Aorta (tissue), 5 donors: ENCODE results near the gene TPM3. TPM values are rescaled to one million over a fixed set of nuclear protein-coding genes. Genes with fewer than 3 reads are reported as not detected.
A peak's percentile ranks its signal among the peaks of the same experiment; 100 is the strongest.
"Not testable (repeated sequence)": the region's sequence is repeated elsewhere in the genome, so short reads cannot be mapped to it uniquely, and the experiment has no call there.

Source experiments
- ATAC-seq: fragments of 200-7000 bp; cut with Tn5 transposase; one replicate; pipeline ENCODE4 v1.9.1; 2022; ENCODE audit warnings: moderate library complexity; ENCODE audit not compliant: low FRiP score
- DNase-seq, 2 donors: peaks; one replicate each; pipeline ENCODE4 v3.0.0-alpha.2; 2020
- H3K27ac ChIP-seq, 2 donors: one replicate each; pipeline ENCODE4 v1.5.1; 2013; ENCODE audit warnings: low read length in 2 of 2, mild to moderate bottlenecking in 2 of 2, moderate library complexity in 2 of 2, control low read depth in 1 of 2, inconsistent platforms in 1 of 2, low read depth in 1 of 2
- H3K27me3 ChIP-seq, 2 donors: one replicate each; pipeline ENCODE4 v1.6.1; 2013; ENCODE audit warnings: control low read depth in 1 of 2, low read length in 1 of 2, mild to moderate bottlenecking in 1 of 2, moderate library complexity in 1 of 2; ENCODE audit not compliant: insufficient read depth in 2 of 2, control insufficient read depth in 1 of 2
- H3K36me3 ChIP-seq, 2 donors: one replicate each; pipeline ENCODE4 v1.6.1; 2013; ENCODE audit warnings: control low read depth in 1 of 2, low read length in 1 of 2, mild to moderate bottlenecking in 1 of 2; ENCODE audit not compliant: insufficient read depth in 2 of 2, control insufficient read depth in 1 of 2
- H3K4me1 ChIP-seq, 2 donors: one replicate each; pipeline ENCODE4 v1.6.1; 2013; ENCODE audit warnings: low read length in 2 of 2, control low read depth in 1 of 2, mild to moderate bottlenecking in 1 of 2, moderate library complexity in 1 of 2; ENCODE audit not compliant: insufficient read depth in 2 of 2, control insufficient read depth in 1 of 2
- H3K4me3 ChIP-seq, 2 donors: one replicate each; pipeline ENCODE4 v1.5.1; 2013; ENCODE audit warnings: low read length in 2 of 2, control low read depth in 1 of 2, mild to moderate bottlenecking in 1 of 2
- H3K9me3 ChIP-seq: one replicate; pipeline ENCODE4 v1.6.1; 2013; ENCODE audit warnings: mild to moderate bottlenecking, low read length; ENCODE audit not compliant: control insufficient read depth
- WGBS, 2 donors: extraction: QIAGEN DNeasy Blood & Tissue Kit; methylation state at CpG; one replicate each; pipeline ENCODE4 v1.1.7; 2013; 5-methylcytosine and 5-hydroxymethylcytosine counted together
- intact Hi-C, 2 donors: fragments of 100-400 bp; cut with DNase I; formaldehyde crosslinking; loops; one replicate each; pipeline versions ENCODE4 v1.14.2 to v1.15.0; 2022
- long read RNA-seq, 2 donors: library from polyadenylated mRNA; unstranded; transcript quantifications; one replicate each; pipeline ENCODE4 v2.0.0, GENCODE V29; 2020 to 2021
- polyA plus RNA-seq, 2 donors: library from polyadenylated mRNA; stranded (reverse); fragments of 200-250 nt; gene quantifications; one replicate each; pipeline ENCODE4 v1.2.3, GENCODE V29; 2013
- total RNA-seq, 2 donors: library from RNA; stranded (reverse); fragmentation: NEBNext Ultra II Directional; extraction: Animal tissue kit (Norgen Biotek cat#: 25700); gene quantifications; one replicate each; pipeline ENCODE4 v1.2.1, GENCODE V29; 2021
- donor health status: healthy with polysubstance abuse.
- donor health status: Bipolar disorder and iron deficiency.
- donor health status: DM: no; HTN: no; CAD: no.
- donor health status: DM: no; HTN: no; CAD: no.
- donor health status: DM: yes; HTN: yes; CAD: no.

TPM3 gene
- 100 to 1,000 TPM; 182 to 186 TPM for total RNA-seq
- polyA plus RNA-seq, result 100 to 1,000 TPM in 1 of 2 donors, 10 to 100 TPM in 1; 79.7 to 138 TPM
- long read RNA-seq, donor 1, transcript TPM3-212 (8 exons, 3,131 nt), result major isoform, 616 of 721 reads
- long read RNA-seq, donor 1, transcript TPM3-205 (9 exons, 1,771 nt), result minor isoform, 8 of 721 reads
- long read RNA-seq, donor 1, transcript TPM3-206 (8 exons, 2,108 nt), result minor isoform, 27 of 721 reads
- long read RNA-seq, donor 1, partial matches to known transcripts, result 12 of 721 reads
- long read RNA-seq, donor 1, other reads (novel, unspliced or antisense), result 52 of 721 reads
- long read RNA-seq, donor 2, transcript TPM3-212 (8 exons, 3,131 nt), result major isoform, 76 of 100 reads
- long read RNA-seq, donor 2, partial matches to known transcripts, result 5 of 100 reads
- long read RNA-seq, donor 2, other reads (novel, unspliced or antisense), result 15 of 100 reads

DNA sequence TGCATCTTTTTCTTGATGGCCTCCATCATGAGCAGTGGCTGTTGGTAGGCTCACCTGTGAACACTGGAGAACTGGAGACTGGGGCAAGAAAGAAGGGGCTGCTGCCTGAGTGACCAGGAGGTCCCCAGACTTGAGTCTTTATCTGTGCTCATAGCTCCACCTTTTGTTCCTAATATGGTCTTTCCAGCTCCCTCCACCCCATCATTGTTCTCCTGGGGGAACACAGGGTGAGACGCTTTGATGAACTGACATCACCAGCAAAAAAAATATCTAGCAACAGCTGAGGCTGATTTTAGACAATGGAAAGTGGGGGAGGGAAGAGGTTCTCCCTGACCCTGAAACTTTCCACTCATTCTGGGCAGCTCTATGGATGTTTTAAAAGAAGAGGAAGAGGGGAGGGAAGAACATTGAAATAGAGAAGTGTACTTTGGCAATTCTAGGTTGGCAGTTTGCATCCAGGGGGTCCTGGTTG is at the start of gene TPM3:
Gene TPM3, minus strand, starts transcription at position 111 of the 472 bp plus-strand sequence. Its CDS starts 82 bp downstream, at position 29.
- ATAC-seq, result no peak
- H3K27me3 ChIP-seq, result no peaks in the 10 kb centered on the region
- no peak within 1 kb of the TSS for H3K4me3 ChIP-seq
- intact Hi-C loops, result no loop called here
- H3K9me3 ChIP-seq, result no peaks in the 10 kb centered on the region
- H3K4me1 ChIP-seq, result peaks cover 0 to 3% of the 10 kb centered on the region in 2 donors
- DNase-seq, result peak in 1 of 2 donors; percentile 24
- no peak within 1 kb of the TSS for H3K27ac ChIP-seq
- H3K36me3 ChIP-seq, result no peaks in the 10 kb centered on the region
- WGBS, 2 donors, result 6 to 20% methylated on average over 1 of the region's 1 CpG

DNA sequence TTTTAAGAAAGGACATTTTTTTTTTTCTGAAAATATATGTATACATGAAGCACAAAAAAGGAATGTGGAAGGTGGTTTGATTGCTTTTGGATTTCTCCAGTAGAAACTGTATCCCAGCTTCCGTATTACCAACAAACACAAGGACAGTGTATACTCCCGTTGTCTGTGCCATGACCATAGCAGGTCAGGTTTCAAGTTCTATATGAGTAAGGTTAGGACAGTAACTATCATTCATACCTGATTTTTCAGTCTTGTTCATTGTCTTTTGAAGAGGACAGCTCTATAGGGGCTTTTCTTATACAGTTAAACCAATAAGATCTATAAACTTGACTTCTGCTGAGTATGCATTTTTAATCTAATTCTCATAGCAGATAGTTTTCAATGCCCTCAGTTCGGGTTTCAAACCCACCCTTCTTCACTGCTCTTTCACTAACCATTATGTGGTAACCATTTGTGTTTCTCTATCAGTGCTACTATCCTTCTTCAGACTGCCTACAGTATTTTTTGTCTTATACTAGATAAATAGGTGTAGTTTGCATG is 48.5 kb upstream of the TPM3 start:
- WGBS, 2 donors, result 88 to 92% methylated on average over 3 of the region's 3 CpGs
- ATAC-seq (no peak), DNase-seq (no peak)
- intact Hi-C loops, result no loop called here
- Histone ChIP-seq H3K4me3 (no peak overlapping the region), H3K27me3 (no peaks in the 10 kb centered on the region), H3K27ac (no peak overlapping the region), H3K4me1 (no peaks in the 10 kb centered on the region), H3K9me3 (no peaks in the 10 kb centered on the region), H3K36me3 (peaks cover 8 to 9% of the 10 kb centered on the region in 2 donors)

DNA sequence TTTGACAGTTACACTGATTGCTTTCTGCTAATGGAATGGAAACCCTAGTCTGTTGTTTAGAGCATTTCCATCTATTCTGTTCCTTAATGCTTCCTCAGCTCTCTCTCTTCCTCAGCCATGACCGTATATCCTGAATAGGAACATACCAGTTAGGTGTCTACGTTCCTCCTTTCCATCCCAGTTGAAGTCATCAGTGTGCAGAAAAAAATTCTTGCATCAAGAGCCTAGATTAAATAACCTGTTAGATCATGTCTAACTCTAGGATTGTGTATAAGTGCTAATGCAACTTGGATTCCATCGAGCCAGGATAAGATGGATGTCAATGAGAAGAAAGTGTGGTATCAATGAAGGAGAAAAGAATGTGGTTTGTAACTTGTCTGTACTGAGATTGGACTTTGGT is 47.6 kb upstream of the TPM3 start:
- Histone ChIP-seq H3K36me3 (peaks cover 9 to 11% of the 10 kb centered on the region in 2 donors), H3K4me1 (no peaks in the 10 kb centered on the region), H3K27ac (no peak overlapping the region), H3K9me3 (no peaks in the 10 kb centered on the region), H3K27me3 (no peaks in the 10 kb centered on the region), H3K4me3 (no peak overlapping the region)
- ATAC-seq (no peak), DNase-seq (no peak)
- 79 to 86% methylated on average over 3 of the region's 3 CpGs for WGBS, 2 donors
- intact Hi-C loops, result no loop called here

DNA sequence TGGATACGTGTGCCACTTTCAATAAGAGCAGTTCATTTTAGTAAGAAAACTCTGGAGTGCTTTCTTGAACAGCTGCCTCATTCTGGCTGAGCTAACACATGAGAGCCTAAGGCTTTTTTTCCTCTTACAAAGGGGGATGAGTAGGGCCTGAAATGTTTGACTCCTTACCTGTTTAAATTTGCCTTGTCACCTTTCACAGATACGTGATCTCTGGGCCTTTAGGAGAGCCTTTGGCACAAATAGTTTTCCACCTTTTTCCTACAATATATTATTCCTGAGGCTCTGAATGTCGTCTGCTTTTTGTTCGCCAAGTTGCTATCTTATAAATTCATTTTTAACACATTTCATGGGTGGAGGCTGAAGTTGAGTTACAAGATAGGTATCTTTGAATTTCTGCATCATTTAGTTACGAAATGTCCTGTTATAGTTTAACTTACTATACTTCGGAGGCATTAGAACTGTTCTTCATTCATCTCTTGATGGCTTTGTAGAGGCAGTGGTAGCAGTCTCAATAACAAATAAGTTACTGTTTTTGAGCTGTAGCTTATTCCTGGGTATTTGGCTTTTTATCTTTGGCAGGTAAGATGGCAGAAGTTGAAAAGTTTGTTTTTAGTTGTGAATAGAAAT is 46.1 kb upstream of the TPM3 start:
- ATAC-seq (no peak), DNase-seq (no peak)
- Histone ChIP-seq H3K36me3 (peaks cover 8 to 11% of the 10 kb centered on the region in 2 donors), H3K27me3 (no peaks in the 10 kb centered on the region), H3K27ac (no peak overlapping the region), H3K4me3 (no peak overlapping the region), H3K4me1 (no peaks in the 10 kb centered on the region), H3K9me3 (no peaks in the 10 kb centered on the region)
- 90 to 92% methylated on average over 6 of the region's 6 CpGs for WGBS, 2 donors
- intact Hi-C loops, result no loop called here

DNA sequence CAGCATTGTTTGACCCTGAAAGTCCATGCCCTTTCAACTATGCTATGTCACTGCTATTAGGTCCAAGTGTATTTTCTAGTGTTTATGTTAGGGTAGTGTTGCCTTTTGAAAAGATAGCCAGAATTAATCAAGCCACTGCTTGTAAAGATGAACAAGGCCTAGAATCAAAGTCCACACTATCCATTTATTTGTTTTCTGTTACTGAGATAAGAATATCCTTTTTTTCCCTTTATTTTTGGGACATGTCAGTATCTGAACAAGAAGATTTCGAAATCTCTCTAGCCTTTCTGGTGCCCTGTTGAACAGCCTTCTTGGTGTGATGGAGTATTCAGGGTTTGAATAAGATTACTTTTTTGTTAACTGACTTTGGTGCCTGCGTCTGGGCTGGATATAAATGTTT is 45.5 kb upstream of the TPM3 start:
- intact Hi-C loops, result no loop called here
- peaks cover 8 to 11% of the 10 kb centered on the region in 2 donors for H3K36me3 ChIP-seq
- no peaks in the 10 kb centered on the region for H3K9me3 ChIP-seq
- 92% methylated on average over 2 of the region's 2 CpGs for WGBS, 2 donors
- no peaks in the 10 kb centered on the region for H3K4me1 ChIP-seq
- H3K27me3 ChIP-seq, result no peaks in the 10 kb centered on the region
- ATAC-seq (no peak), DNase-seq (no peak)
- no peak overlapping the region for H3K4me3 ChIP-seq
- no peak overlapping the region for H3K27ac ChIP-seq

DNA sequence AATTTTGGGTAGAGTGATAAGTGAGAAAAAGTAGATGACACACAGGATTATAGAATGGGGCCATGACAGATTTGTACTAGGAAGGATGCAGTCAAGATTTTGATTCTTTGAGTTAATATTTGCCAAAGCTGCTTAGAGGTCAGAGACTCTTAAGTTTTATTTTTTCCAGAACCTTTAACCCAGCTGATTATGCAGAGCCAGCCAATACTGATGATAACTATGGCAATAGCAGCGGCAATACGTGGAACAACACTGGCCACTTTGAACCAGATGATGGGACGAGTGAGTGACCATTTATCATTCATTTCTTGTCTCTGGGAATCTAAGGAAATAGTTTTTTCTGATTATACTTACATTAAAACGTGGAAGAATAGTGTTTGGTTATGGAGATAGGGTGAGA is 45.0 kb upstream of the TPM3 start:
- no peak overlapping the region for H3K4me3 ChIP-seq
- WGBS, 2 donors, result 84 to 89% methylated on average over 4 of the region's 4 CpGs
- no peaks in the 10 kb centered on the region for H3K9me3 ChIP-seq
- H3K27me3 ChIP-seq, result no peaks in the 10 kb centered on the region
- H3K36me3 ChIP-seq, result peaks cover 8 to 11% of the 10 kb centered on the region in 2 donors
- intact Hi-C loops, result no loop called here
- DNase-seq (no peak), ATAC-seq (no peak)
- no peak overlapping the region for H3K27ac ChIP-seq
- no peaks in the 10 kb centered on the region for H3K4me1 ChIP-seq

DNA sequence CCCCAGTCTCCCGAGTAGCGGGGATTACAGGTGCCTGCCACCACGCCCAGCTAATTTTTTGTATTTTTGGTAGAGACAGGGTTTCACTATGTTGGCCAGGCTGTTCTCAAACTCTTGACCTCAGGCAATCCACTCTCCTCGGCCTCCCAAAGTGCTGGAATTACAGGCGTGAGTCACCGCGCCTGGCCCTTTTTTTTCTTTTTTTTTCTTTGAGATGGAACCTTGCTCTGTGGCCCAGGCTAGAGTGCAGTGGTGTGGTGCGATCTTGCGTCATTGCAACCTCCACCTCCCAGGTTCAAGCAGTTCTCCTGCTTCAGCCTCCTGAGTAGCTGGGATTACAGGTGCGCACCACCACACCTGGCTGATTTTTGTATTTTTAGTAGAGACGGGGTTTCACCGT is 41.2 kb upstream of the TPM3 start:
- ATAC-seq, H3K4me1 ChIP-seq, H3K27me3 ChIP-seq, H3K4me3 ChIP-seq, DNase-seq, H3K27ac ChIP-seq, intact Hi-C loops, H3K9me3 ChIP-seq: not testable (repeated sequence)
- peaks cover 9 to 14% of the 10 kb centered on the region in 2 donors for H3K36me3 ChIP-seq
- 95 to 96% methylated on average over 12 of the region's 12 CpGs for WGBS, 2 donors

DNA sequence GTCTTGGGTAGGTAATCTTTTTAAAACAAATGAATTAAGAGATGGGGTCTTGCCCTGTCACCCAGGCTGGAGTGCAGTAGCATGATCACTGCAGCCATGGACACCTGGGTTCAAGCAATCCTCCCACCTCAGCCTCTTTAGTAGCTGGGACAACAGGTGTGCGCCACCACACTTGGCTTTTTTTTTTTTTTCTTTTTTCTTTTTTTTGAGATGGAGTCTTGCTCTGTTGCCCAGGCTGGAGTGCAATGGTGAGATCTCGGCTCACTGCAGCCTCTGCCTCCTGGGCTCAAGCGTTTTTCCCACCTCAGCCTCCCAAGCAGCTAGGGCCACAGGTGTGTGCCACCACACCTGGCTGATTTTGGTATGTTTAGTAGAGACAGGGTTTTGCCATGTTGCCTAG is 39.2 kb upstream of the TPM3 start:
- H3K36me3 ChIP-seq, H3K27ac ChIP-seq, H3K4me1 ChIP-seq, H3K9me3 ChIP-seq, ATAC-seq, intact Hi-C loops, DNase-seq, H3K4me3 ChIP-seq, H3K27me3 ChIP-seq: not testable (repeated sequence)
- WGBS, 2 donors, result 93 to 99% methylated on average over 3 of the region's 3 CpGs
